A549 treated with Mapracorat at 1 μM for 4 hours (cell line): ENCODE results near the gene LYPD1. TPM values are rescaled to one million over a fixed set of nuclear protein-coding genes. Genes with fewer than 3 reads are reported as not detected.

Experiments
- total RNA-seq: library from RNA; stranded (reverse); fragments of 200-300 nt; extraction: Qiagen RNA extraction; gene quantifications from 5 replicates; pipeline ENCODE4 v1.2.3, GENCODE V29; 2022

The LYPD1 gene, protein sequence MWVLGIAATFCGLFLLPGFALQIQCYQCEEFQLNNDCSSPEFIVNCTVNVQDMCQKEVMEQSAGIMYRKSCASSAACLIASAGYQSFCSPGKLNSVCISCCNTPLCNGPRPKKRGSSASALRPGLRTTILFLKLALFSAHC
- total RNA-seq: 14.4 to 19.1 TPM (median 15.2 TPM) in 5 replicates

DNA sequence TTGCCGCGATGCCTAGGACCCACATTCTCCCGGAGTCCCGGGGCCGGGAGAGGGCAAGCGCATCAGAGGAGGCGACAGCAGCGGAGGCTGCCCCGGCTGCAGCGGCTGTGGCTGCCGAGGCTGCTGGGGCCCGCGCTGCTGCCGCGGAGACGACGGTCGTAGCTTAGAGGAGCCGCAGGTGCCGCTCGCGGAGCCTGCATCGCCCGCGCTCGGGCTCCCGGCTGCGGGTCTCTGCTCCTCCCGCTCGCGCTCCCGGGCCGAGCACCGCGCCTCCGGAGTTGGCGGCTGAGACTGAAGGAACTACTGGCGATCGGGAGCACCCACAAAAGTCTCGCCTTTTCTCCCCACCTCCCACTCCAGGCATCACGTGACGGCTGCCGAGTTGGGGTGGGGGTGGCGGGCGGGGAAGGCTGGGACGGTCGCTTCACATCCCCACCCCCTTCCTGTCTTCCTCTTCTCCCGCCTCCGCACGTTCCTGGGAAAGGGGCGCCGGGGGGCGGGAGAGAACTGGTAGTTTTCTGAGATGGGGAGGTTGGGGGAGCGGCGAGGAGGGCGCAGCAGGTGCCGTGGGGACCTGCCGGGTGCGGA lies at the start of gene LYPD1:
Gene LYPD1, minus strand, starts transcription at position 298 of the 588 bp plus-strand sequence. Its CDS starts 273 bp downstream, at position 25.

